Skin epidermis (tissue), 12 donors: ENCODE measurements around the gene SPDL1.

Source experiments
- H3K27ac ChIP-seq, 21 experiments: fragments of 200-600 bp; sonication (generic) in 11 of 21; one replicate each; pipeline ENCODE4 v1.5.0; 2020; ENCODE audit warnings: mild to moderate bottlenecking in 3 of 21, inconsistent platforms in 2 of 21, moderate library complexity in 2 of 21
- H3K4me3 ChIP-seq, 7 experiments: fragments of 200-600 bp; sonication (generic) in 2 of 7; one replicate each; pipeline ENCODE4 v1.5.0; 2020; ENCODE audit warnings: inconsistent platforms in 2 of 7, mild to moderate bottlenecking in 2 of 7, moderate library complexity in 1 of 7

The SPDL1 gene

GRCh38 chr5:169653091-169653490, 69.5 kb downstream of the SPDL1 start:
- H3K27ac ChIP-seq: no peak overlapping the region
- H3K4me3 ChIP-seq: no peak overlapping the region
